Mucosa of descending colon (tissue), 3 donors: ENCODE data around the gene DNAH8. TPM values are rescaled to one million over a fixed set of nuclear protein-coding genes. Genes with fewer than 3 reads are reported as not detected.

Experiments
- ATAC-seq: fragments of 200-7000 bp; cut with Tn5 transposase; one replicate; pipeline ENCODE4 v1.9.1; 2020; ENCODE audit warnings: mild to moderate bottlenecking, moderate library complexity
- DNase-seq, 3 donors: peaks; one replicate each; pipeline ENCODE4 v3.0.0-alpha.2; 2020
- H3K36me3 ChIP-seq: fragments of 200-600 bp; one replicate; pipeline ENCODE4 v1.8.0; 2021; ENCODE audit warnings: low read depth, mild to moderate bottlenecking
- H3K4me1 ChIP-seq: fragments of 200-600 bp; one replicate; pipeline ENCODE4 v1.8.0; 2021; ENCODE audit warnings: low read depth, mild to moderate bottlenecking
- H3K4me3 ChIP-seq: fragments of 200-600 bp; one replicate; pipeline ENCODE4 v1.8.0; 2021; ENCODE audit warnings: mild to moderate bottlenecking
- H3K9me3 ChIP-seq: fragments of 200-600 bp; one replicate; pipeline ENCODE4 v1.8.0; 2021; ENCODE audit warnings: mild to moderate bottlenecking
- CTCF ChIP-seq: fragments of 200-600 bp; IDR thresholded peaks from one replicate; pipeline ENCODE4 v1.8.0; 2022; ENCODE audit warnings: antibody characterized with exemption, mild to moderate bottlenecking
- intact Hi-C, 2 donors: fragments of 100-400 bp; cut with DNase I in 1 of 2; cut with micrococcal nuclease in 1 of 2; formaldehyde crosslinking; loops; one replicate each; pipeline versions ENCODE4 v1.11.0 to v1.11.1; 2022; cut with DNase I, micrococcal nuclease
- total RNA-seq, 3 donors: library from RNA; stranded (reverse); fragmentation: NEBNext Ultra II Directional in 2 of 3; extraction: Animal tissue kit (Norgen Biotek cat#: 25700) in 2 of 3; gene quantifications; one replicate each; pipeline versions ENCODE4 v1.2.1 to v1.2.4, GENCODE V29; 2021 to 2023
- donor health status: DM: no; HTN: no; CAD: no; lungs with moderate emphysema.
- donor health status: DM: no; HTN: no; CAD: no.
- donor health status: DM: no; HTN: yes; CAD: no.

DNAH8 gene
- total RNA-seq, 3 donors from 2014 or later: 0.03 TPM; not detected in 1

DNA sequence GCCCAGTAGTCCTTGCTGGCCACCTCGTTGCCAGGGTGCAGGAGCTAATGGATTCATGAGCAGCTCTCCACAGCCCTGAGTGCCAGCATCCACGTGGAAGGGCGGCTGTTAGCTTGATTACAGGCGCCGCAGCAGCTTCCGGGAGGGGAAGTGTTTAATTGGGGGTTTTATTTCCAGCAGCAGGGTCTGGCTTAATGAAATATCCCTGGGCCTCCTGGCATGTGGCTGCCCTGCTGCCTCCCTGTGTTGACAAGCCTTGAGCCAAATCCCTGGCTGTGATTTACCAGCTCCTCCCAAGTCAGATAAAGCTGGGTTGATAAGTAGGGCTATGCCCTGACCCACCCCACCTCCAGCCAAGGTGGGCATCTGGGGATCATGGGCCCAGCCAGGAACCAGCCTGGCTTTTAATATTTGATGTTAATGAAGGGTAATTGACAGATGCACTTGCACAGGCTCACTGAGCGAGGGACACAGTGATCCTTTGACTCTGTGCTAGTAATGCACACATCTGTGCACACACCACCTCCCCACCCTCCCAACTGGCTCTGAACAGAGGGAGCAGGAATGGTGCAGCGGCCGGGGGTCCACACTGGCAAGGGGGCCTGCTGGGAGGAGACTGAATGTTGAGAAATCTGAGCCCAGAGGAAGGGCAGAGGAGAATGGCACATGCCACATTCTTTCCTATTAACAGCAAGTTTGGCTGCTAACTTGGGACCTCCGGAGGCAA lies 347.1 kb downstream of the DNAH8 start:
- no peak for TF ChIP-seq CTCF
- DNase-seq (no peak), ATAC-seq (no peak)
- no peaks in the 10 kb centered on the region for H3K9me3 ChIP-seq
- H3K4me1 ChIP-seq: peaks cover 4% of the 10 kb centered on the region
- H3K36me3 ChIP-seq: no peaks in the 10 kb centered on the region
- intact Hi-C loops: no loop called here
- H3K4me3 ChIP-seq: no peak overlapping the region

- intact Hi-C loops: no loop called here
- TF ChIP-seq CTCF: no peak
- ATAC-seq (no peak), DNase-seq (no peak)
- no peaks in the 10 kb centered on the region for H3K9me3 ChIP-seq
- H3K4me1 ChIP-seq: peaks cover 4% of the 10 kb centered on the region
- H3K36me3 ChIP-seq: no peaks in the 10 kb centered on the region
- no peak overlapping the region for H3K4me3 ChIP-seq
These were observed 348.4 kb downstream of the DNAH8 start for GRCh38 chr6:39063526-39063925.

- no peak overlapping the region for H3K4me3 ChIP-seq
- no peaks in the 10 kb centered on the region for H3K36me3 ChIP-seq
- H3K9me3 ChIP-seq: no peaks in the 10 kb centered on the region
- intact Hi-C loops: no loop called here
- no peaks in the 10 kb centered on the region for H3K4me1 ChIP-seq
- no peak for TF ChIP-seq CTCF
- DNase-seq: no peak
- ATAC-seq: no peak
These were observed 350.4 kb downstream of the DNAH8 start for GRCh38 chr6:39065561-39065960.

DNA sequence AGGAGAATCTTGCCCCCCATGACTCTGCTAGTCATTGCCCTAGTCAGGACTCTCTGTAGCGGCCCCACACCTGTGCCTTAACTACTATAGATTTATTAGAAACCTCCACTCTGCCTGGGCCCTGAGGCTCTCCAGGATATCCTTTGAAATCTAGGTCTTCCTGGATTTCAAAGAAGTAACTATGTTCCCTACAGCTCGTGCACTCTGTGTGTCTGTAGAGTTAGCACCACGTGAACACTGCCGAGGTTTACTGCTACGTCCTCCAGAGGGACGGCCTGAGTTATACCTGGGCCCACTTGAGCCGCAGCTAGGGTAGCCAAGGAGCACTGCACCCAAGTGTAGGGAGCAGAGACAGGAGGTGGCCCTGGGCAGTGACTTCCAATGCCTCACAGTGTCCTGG lies 353.3 kb downstream of the DNAH8 start:
- H3K36me3 ChIP-seq: no peaks in the 10 kb centered on the region
- H3K4me3 ChIP-seq: no peak overlapping the region
- H3K9me3 ChIP-seq: no peaks in the 10 kb centered on the region
- DNase-seq (no peak), ATAC-seq (no peak)
- intact Hi-C loops: no loop called here
- no peak for TF ChIP-seq CTCF
- H3K4me1 ChIP-seq: no peaks in the 10 kb centered on the region

GRCh38 chr6:39072830-39073229 lies 357.7 kb downstream of the DNAH8 start:
- no peak for ATAC-seq
- Histone ChIP-seq H3K4me3 (no peak overlapping the region), H3K4me1 (no peaks in the 10 kb centered on the region), H3K36me3 (no peaks in the 10 kb centered on the region), H3K9me3 (no peaks in the 10 kb centered on the region)
- DNase-seq: no peak
- no peak for TF ChIP-seq CTCF
- intact Hi-C loops: no loop called here
